Panc1 (cell line): ENCODE data around the gene KIF12. TPM values are rescaled to one million over a fixed set of nuclear protein-coding genes. Genes with fewer than 3 reads are reported as not detected.

ENCODE experiments used
- ATAC-seq: fragments of 200-7000 bp; cut with Tn5 transposase; 2 replicates; pipeline ENCODE4 v1.9.1; 2020; ENCODE audit warnings: mild to moderate bottlenecking, moderate library complexity
- BruUV-seq: library from RNA; stranded (reverse); fragments of 400-500 nt; replicated peaks from 2 replicates; lab custom pipeline; 2021; lab: Mats Ljungman, UMichigan
- CTCF ChIA-PET: fragments of 300-600 bp; sonication (Branson Sonifier 250); formaldehyde crosslinking; loops from one replicate; lab custom pipeline; 2022; ENCODE audit warnings: antibody characterized with exemption; lab: Charles Lee
- POLR2A ChIA-PET: fragments of 300-600 bp; sonication (Branson Sonifier 250); formaldehyde crosslinking; loops from one replicate; lab custom pipeline; 2022; ENCODE audit warnings: antibody characterized with exemption; lab: Charles Lee
- DNase-seq: peaks from one replicate; pipeline ENCODE4 v3.0.0-alpha.2; 2010; ENCODE audit warnings: low read depth, low spot score
- H3K27ac ChIP-seq: 2 replicates; pipeline ENCODE4 v1.5.1; 2011; ENCODE audit warnings: mild to moderate bottlenecking, low read length, inconsistent platforms
- H3K27me3 ChIP-seq: fragments of 200-500 bp; sonication (Bioruptor generic); 2 replicates; pipeline ENCODE4 v1.6.0; 2014; ENCODE audit warnings: low read length, inconsistent platforms; ENCODE audit not compliant: control insufficient read depth, insufficient read depth
- H3K36me3 ChIP-seq: fragments of 200-500 bp; sonication (Bioruptor generic); 2 replicates; pipeline ENCODE4 v1.5.1; 2014; ENCODE audit warnings: inconsistent platforms, mild to moderate bottlenecking, low read length, moderate library complexity; ENCODE audit not compliant: control insufficient read depth, insufficient read depth
- H3K4me1 ChIP-seq: 2 replicates; pipeline ENCODE4 v1.5.1; 2011; ENCODE audit warnings: inconsistent platforms, mild to moderate bottlenecking, low read length, moderate library complexity; ENCODE audit not compliant: control insufficient read depth, insufficient read depth
- H3K4me3 ChIP-seq, 2 experiments: 2 replicates each; pipeline ENCODE4 v1.5.1; 2011 to 2012; ENCODE audit warnings: low read depth in 2 of 2, low read length in 2 of 2, mild to moderate bottlenecking in 2 of 2, inconsistent platforms in 1 of 2, moderate library complexity in 1 of 2
- H3K9me3 ChIP-seq: fragments of 200-500 bp; sonication (Bioruptor generic); 2 replicates; pipeline ENCODE4 v1.5.1; 2014; ENCODE audit warnings: low read depth, mild to moderate bottlenecking, inconsistent platforms, low read length, moderate library complexity; ENCODE audit not compliant: control insufficient read depth, insufficient read depth
- CTCF ChIP-seq: fragments of 450-650 bp; IDR thresholded peaks from 2 replicates; pipeline ENCODE4 v1.5.1; 2017; ENCODE audit warnings: mild to moderate bottlenecking
- POLR2AphosphoS5 ChIP-seq: IDR thresholded peaks from 2 replicates; pipeline ENCODE4 v1.6.1; 2012; ENCODE audit warnings: mild to moderate bottlenecking, low read depth, low read length, moderate library complexity
- REST ChIP-seq, 2 experiments: IDR thresholded peaks; 2 replicates each; pipeline ENCODE4 v1.6.1; 2011 to 2012; ENCODE audit warnings: low read depth in 2 of 2, control low read depth in 1 of 2, low read length in 1 of 2, mild to moderate bottlenecking in 1 of 2, moderate library complexity in 1 of 2; ENCODE audit not compliant: insufficient read depth in 1 of 2
- SIN3A ChIP-seq: IDR thresholded peaks from 2 replicates; pipeline ENCODE4 v1.6.1; 2012; ENCODE audit warnings: low read depth, mild to moderate bottlenecking, low read length, moderate library complexity, borderline replicate concordance; ENCODE audit not compliant: insufficient read depth
- TCF7L2 ChIP-seq: IDR thresholded peaks from 2 replicates; pipeline ENCODE4 v1.6.1; 2011; ENCODE audit warnings: mild to moderate bottlenecking, low read depth, low read length, inconsistent platforms
- in situ Hi-C: cut with HindIII; loops from 2 replicates; pipeline ENCODE4 v1.10.0; 2016; ENCODE audit warnings: low sequenced_read_pairs, low pct_unique_long_range_greater_than_20kb
- intact Hi-C: fragments of 100-400 bp; cut with micrococcal nuclease; formaldehyde crosslinking; loops from one replicate; pipeline ENCODE4 v1.10.0; 2022; ENCODE audit not compliant: unreplicated experiment
- total RNA-seq: library from RNA; stranded (reverse); gene quantifications from one replicate; pipeline ENCODE4 v1.2.1, GENCODE V29; 2021; ENCODE audit not compliant: unreplicated experiment

KIF12 gene
- total RNA-seq, 1 experiment from 2014 or later: 0.87 TPM

GRCh38 chr9:114119242-114120191, 20.4 kb upstream of the KIF12 start:
- Histone ChIP-seq H3K36me3 (no peaks in the 10 kb centered on the region), H3K27me3 (no peaks in the 10 kb centered on the region; the same call in 1 of the 2 replicates), H3K4me3 (no peak overlapping the region), H3K27ac (no peak overlapping the region), H3K4me1 (no peaks in the 10 kb centered on the region), H3K9me3 (no peaks in the 10 kb centered on the region)
- in situ Hi-C loops: no loop called here
- ATAC-seq (no peak), DNase-seq (no peak)
- TF ChIP-seq SIN3A: no peak
- TF ChIP-seq POLR2AphosphoS5: no peak
- no peak for TF ChIP-seq REST (IDR thresholded peaks at IDR 0.05; ENCODE audit: insufficient read depth in 1 of 2, low read depth in 2 of 2, low read length in 1 of 2)
- TF ChIP-seq TCF7L2: no peak
- no peak for TF ChIP-seq CTCF
- intact Hi-C loops: no loop called here
- POLR2A ChIA-PET: interaction anchor here (1.1 kb wide), 1 partner anchor 13 kb away, joined by 3 read pairs; no protein-coding TSS in a partner anchor
- CTCF ChIA-PET: no interaction called here
- no TSS peak for BruUV-seq

- DNase-seq: no peak
- no peaks in the 10 kb centered on the region for H3K36me3 ChIP-seq
- intact Hi-C loops: no loop called here
Observed at GRCh38 chr9:114117996-114118830, 19.1 kb upstream of the KIF12 start.

More at GRCh38 chr9:114117996-114118830, 19.1 kb upstream of the KIF12 start:
- ATAC-seq: no peak
- Histone ChIP-seq H3K4me3 (no peak overlapping the region), H3K27ac (no peak overlapping the region), H3K9me3 (no peaks in the 10 kb centered on the region), H3K4me1 (no peaks in the 10 kb centered on the region), H3K27me3 (no peaks in the 10 kb centered on the region; the same call in 1 of the 2 replicates)
- TF ChIP-seq POLR2AphosphoS5: no peak
- no peak for TF ChIP-seq SIN3A
- no peak for TF ChIP-seq REST (IDR thresholded peaks at IDR 0.05; ENCODE audit: insufficient read depth in 1 of 2, low read depth in 2 of 2, low read length in 1 of 2)
- TF ChIP-seq CTCF: no peak
- no peak for TF ChIP-seq TCF7L2
- ChIA-PET CTCF (interaction anchor here (0.5 kb wide), 1 partner anchor 154 kb away, joined by 3 read pairs; no protein-coding TSS in a partner anchor), POLR2A (interaction anchor here (0.6 to 1.1 kb wide), 3 partner anchors 14 to 314 kb away, joined by 3 read pairs; no protein-coding TSS in a partner anchor)
- in situ Hi-C loops: no loop called here
- no TSS peak for BruUV-seq
